GM12878 (cell line): ENCODE results near the gene SERHL2. TPM values are rescaled to one million over a fixed set of nuclear protein-coding genes. Genes with fewer than 3 reads are reported as not detected.
A peak's percentile ranks its signal among the peaks of the same experiment; 100 is the strongest.
"Not testable (repeated sequence)": the region's sequence is repeated elsewhere in the genome, so short reads cannot be mapped to it uniquely, and the experiment has no call there.

Source experiments
- ATAC-seq: fragments of 200-7000 bp; cut with Tn5 transposase; 3 replicates; pipeline ENCODE4 v1.9.1; 2020; ENCODE audit warnings: mild to moderate bottlenecking, moderate library complexity
- BruUV-seq: library from RNA; stranded (reverse); fragments of 400-500 nt; replicated peaks from 2 replicates; lab custom pipeline; 2021; lab: Mats Ljungman, UMichigan
- CTCF ChIA-PET: fragments of 300-600 bp; sonication (Branson Sonifier 250); formaldehyde crosslinking; extraction: SDS; loops from one replicate; lab custom pipeline; 2021; ENCODE audit warnings: inconsistent platforms; lab: Yijun Ruan, JAX
- POLR2A ChIA-PET: fragments of 350-600 bp; formaldehyde crosslinking; extraction: SDS; loops from one replicate; lab custom pipeline; 2021; ENCODE audit warnings: inconsistent platforms; lab: Charles Lee
- RAD21 ChIA-PET: fragments of 300-600 bp; sonication (Branson Sonifier 250); formaldehyde crosslinking; loops from one replicate; lab custom pipeline; 2023; ENCODE audit warnings: antibody characterized with exemption; ENCODE audit not compliant: unreplicated experiment; lab: Charles Lee
- SMC1A ChIA-PET: fragments of 300-600 bp; sonication (Branson Sonifier 250); formaldehyde crosslinking; loops from one replicate; lab custom pipeline; 2023; ENCODE audit not compliant: unreplicated experiment, uncharacterized antibody; lab: Charles Lee
- DNase-seq: peaks from one replicate; pipeline ENCODE4 v3.0.0-alpha.2; 2011; ENCODE audit warnings: low read depth, low spot score
- FAIRE-seq: peaks from 3 replicates; lab custom pipeline; 2011; peaks lifted over from hg19 to GRCh38; lab: Jason Lieb, UNC
- H2AFZ ChIP-seq: 2 replicates; pipeline ENCODE4 v1.6.0; 2011; ENCODE audit warnings: low read depth, low read length, control low read depth; ENCODE audit not compliant: control insufficient read depth
- H3K27ac ChIP-seq: 2 replicates; pipeline ENCODE4 v1.5.1; 2011; ENCODE audit warnings: control low read depth; ENCODE audit not compliant: control insufficient read depth, insufficient read depth
- H3K27me3 ChIP-seq, 2 experiments: replicated peaks in 1 of 2; 2 replicates each; pipeline versions ENCODE4 v1.6.0 to v1.6.1; 2011; ENCODE audit warnings: low read length in 1 of 2; ENCODE audit not compliant: control insufficient read depth in 2 of 2, insufficient read depth in 2 of 2
- H3K36me3 ChIP-seq, 2 experiments: 2 replicates each; pipeline ENCODE4 v1.5.1; 2011; ENCODE audit warnings: low read length in 1 of 2; ENCODE audit not compliant: control insufficient read depth in 2 of 2, insufficient read depth in 2 of 2
- H3K4me1 ChIP-seq: 2 replicates; pipeline ENCODE4 v1.6.1; 2011; ENCODE audit warnings: mild to moderate bottlenecking, low read length, moderate library complexity, mixed read lengths; ENCODE audit not compliant: control insufficient read depth, insufficient read depth
- H3K4me2 ChIP-seq: 2 replicates; pipeline ENCODE4 v1.6.0; 2011; ENCODE audit warnings: control low read depth; ENCODE audit not compliant: control insufficient read depth, insufficient read depth
- H3K4me3 ChIP-seq: fragments of 200-600 bp; sonication (generic); 2 replicates; pipeline ENCODE4 v1.5.1; 2016
- H3K79me2 ChIP-seq: 2 replicates; pipeline ENCODE4 v1.6.0; 2011; ENCODE audit warnings: low read length; ENCODE audit not compliant: control insufficient read depth, insufficient read depth
- H3K9ac ChIP-seq: 2 replicates; pipeline ENCODE4 v1.8.0; 2011; ENCODE audit warnings: low read length, control low read depth, mixed read lengths; ENCODE audit not compliant: control insufficient read depth, insufficient read depth
- H3K9me3 ChIP-seq: replicated peaks from 3 replicates; pipeline ENCODE4 v1.5.1; 2011; ENCODE audit warnings: mild to moderate bottlenecking, low read length; ENCODE audit not compliant: control insufficient read depth, insufficient read depth
- H4K20me1 ChIP-seq: 2 replicates; pipeline ENCODE4 v1.6.0; 2011; ENCODE audit not compliant: control insufficient read depth, insufficient read depth
- BCL11A ChIP-seq: IDR thresholded peaks from 2 replicates; pipeline ENCODE4 v1.6.1; 2011; ENCODE audit warnings: low read depth, low read length
- E2F4 ChIP-seq: IDR thresholded peaks from 2 replicates; pipeline ENCODE4 v1.6.1; 2012; ENCODE audit warnings: low read depth, low read length, improper control_type of control experiment
- HDAC2 ChIP-seq: fragments of 200-600 bp; sonication (generic); IDR thresholded peaks from 2 replicates; pipeline ENCODE4 v1.6.1; 2017
- LARP7 ChIP-seq: fragments of 450-650 bp; IDR thresholded peaks from 2 replicates; pipeline ENCODE4 v1.6.1; 2017; ENCODE audit warnings: mild to moderate bottlenecking
- MAX ChIP-seq: IDR thresholded peaks from 2 replicates; pipeline ENCODE4 v1.6.1; 2012; ENCODE audit warnings: low read depth, low read length, improper control_type of control experiment
- NFXL1 ChIP-seq: fragments of 450-650 bp; IDR thresholded peaks from 2 replicates; pipeline ENCODE4 v1.6.1; 2017; ENCODE audit warnings: antibody characterized with exemption, mild to moderate bottlenecking, borderline replicate concordance
- PAX5 ChIP-seq: IDR thresholded peaks from 2 replicates; pipeline ENCODE4 v1.6.1; 2011; ENCODE audit warnings: low read depth, low read length, borderline replicate concordance
- STAT3 ChIP-seq: IDR thresholded peaks from 2 replicates; pipeline ENCODE4 v1.6.1; 2011; ENCODE audit warnings: low read depth, low read length, improper control_type of control experiment
- TCF3 ChIP-seq: IDR thresholded peaks from 2 replicates; pipeline ENCODE4 v1.6.1; 2012; ENCODE audit warnings: low read depth, mild to moderate bottlenecking, low read length, borderline replicate concordance; ENCODE audit not compliant: insufficient read depth
- USF2 ChIP-seq: IDR thresholded peaks from 2 replicates; pipeline ENCODE4 v1.6.1; 2011; ENCODE audit warnings: low read depth, low read length, improper control_type of control experiment, borderline replicate concordance
- YBX1 ChIP-seq: fragments of 450-650 bp; IDR thresholded peaks from 2 replicates; pipeline ENCODE4 v1.6.1; 2016; ENCODE audit warnings: antibody characterized with exemption
- WGBS: methylation state at CpG from one replicate; pipeline ENCODE4 v1.1.6; 2016; ENCODE audit warnings: low lambda C conversion rate; ENCODE audit not compliant: insufficient replicate concordance, insufficient coverage; ENCODE audit errors: missing lambda C conversion rate; 5-methylcytosine and 5-hydroxymethylcytosine counted together
- in situ Hi-C: fragments of 300-500 bp; cut with MboI; formaldehyde crosslinking; loops from 9 replicates; pipeline ENCODE4 v1.14.3; 2018; ENCODE audit warnings: mixed read lengths
- intact Hi-C: fragments of 100-400 bp; cut with micrococcal nuclease; formaldehyde crosslinking; loops from one replicate; pipeline ENCODE4 v1.14.2; 2022; ENCODE audit not compliant: unreplicated experiment
- polyA plus RNA-seq, 11 experiments: library from polyadenylated mRNA; depleted of rRNA in 4 of 11; unstranded in 6 of 11; stranded (reverse) in 5 of 11; fragments of >200 nt; fragmentation: Nextera tagmentation in 4 of 11; fragmentation: Illumina TruSeq in 1 of 11; extraction: Ambion mirVana in 4 of 11; extraction: Trizol in 1 of 11; gene quantifications; 1 replicate in 1 of 11; 2 replicates in 10 of 11; pipeline versions ENCODE4 v1.2.1 to v1.2.3, GENCODE V29; 2011 to 2016; ENCODE audit warnings: inconsistent platforms in 2 of 11, missing spikeins in 2 of 11, low read depth in 1 of 11
- total RNA-seq, 4 experiments: library from RNA; depleted of rRNA in 3 of 4; stranded (reverse); fragments of >200 nt in 3 of 4; fragmentation: Illumina TruSeq in 1 of 4; extraction: Trizol in 1 of 4; gene quantifications; 2 replicates each; pipeline versions ENCODE4 v1.2.1 to v1.2.3, GENCODE V29; 2013 to 2021

Gene SERHL2
- total and polyA plus RNA-seq, 10 of the 15 experiments (the other 5 are each of a cell fraction or from before 2014, with no cell fraction given) = 0.63 to 2.0 (median 1.2) TPM

DNA sequence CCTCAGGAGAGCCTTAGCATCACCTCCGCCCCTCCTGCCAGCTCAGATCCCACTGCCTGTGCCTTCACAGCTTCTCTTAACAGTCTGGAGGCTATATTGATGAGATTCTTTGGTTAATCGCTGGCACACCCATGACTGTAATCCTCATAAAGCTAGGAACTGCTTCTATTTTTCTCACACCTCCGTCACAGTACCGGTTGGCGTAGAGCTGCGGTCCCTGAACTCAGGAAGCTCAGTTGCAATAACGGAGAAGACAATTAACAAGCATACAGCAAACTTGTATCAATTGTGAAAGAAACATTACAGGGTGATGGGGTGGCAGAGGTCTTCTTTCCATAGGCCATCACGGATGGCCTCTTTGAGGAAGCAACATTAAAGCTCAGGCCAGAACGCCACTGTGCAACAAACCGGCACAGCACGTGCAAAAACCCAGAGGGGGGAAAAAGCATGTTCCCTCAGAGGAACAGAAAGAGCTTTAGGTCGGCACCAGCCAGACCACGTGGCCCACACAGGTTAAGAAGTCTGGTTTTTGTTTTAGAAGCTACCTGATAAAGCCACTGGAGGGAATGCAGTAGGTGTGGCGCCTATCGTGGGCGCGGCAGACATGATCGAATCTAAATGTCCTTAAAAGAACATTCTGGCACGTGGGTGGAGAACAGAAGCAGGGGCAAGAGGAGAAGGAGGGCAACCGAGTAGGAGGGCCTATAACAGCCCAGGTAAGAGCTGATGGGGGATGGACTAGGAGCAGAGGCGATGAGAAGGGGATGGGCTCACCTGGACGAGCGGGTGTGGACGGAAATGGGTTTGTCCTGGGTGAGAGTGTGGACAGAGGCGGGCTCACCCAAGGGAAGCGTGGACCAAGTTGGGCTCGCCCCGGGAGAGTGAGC, 34.9 kb upstream of the SERHL2 start:
- POLR2A ChIA-PET = not testable (repeated sequence)

GRCh38 chr22:42519525-42520401, 34.0 kb upstream of the SERHL2 start, which contains the start of gene RRP7A:
Gene RRP7A (minus strand): TSS chr22:42519796. CDS start chr22:42519786, 10 bp downstream.
- H4K20me1 ChIP-seq = no peaks in the 10 kb centered on the region
- H3K9ac ChIP-seq = peak within 1 kb of the TSS; percentile 78
- ChIA-PET CTCF (no interaction called here), RAD21 (interaction anchor here (0.7 kb wide), 1 partner anchor 128 kb away, joined by 3 read pairs; no protein-coding TSS in a partner anchor), POLR2A (no interaction called here), SMC1A (no interaction called here)
- no TSS peak for BruUV-seq
- ATAC-seq (peak; percentile 95), DNase-seq (no peak), FAIRE-seq (no peak)
- intact Hi-C loops (no loop called here), in situ Hi-C loops (no loop called here)
- H3K79me2 ChIP-seq = peaks cover 21% of the 10 kb centered on the region
- 9% methylated on average over 45 of the region's 65 CpGs for WGBS
- H2AFZ ChIP-seq = peak within 1 kb of the TSS; percentile 96
- peak within 1 kb of the TSS; percentile 74 for H3K27ac ChIP-seq
- H3K36me3 ChIP-seq = peaks cover 0 to 4% of the 10 kb centered on the region in 2 experiments; a peak in 3 of 4 replicates
- no peaks in the 10 kb centered on the region for H3K9me3 ChIP-seq
- H3K4me1 ChIP-seq = peaks cover 4% of the 10 kb centered on the region
- no peaks in the 10 kb centered on the region for H3K27me3 ChIP-seq
- peak within 1 kb of the TSS; percentile 87 for H3K4me2 ChIP-seq
- H3K4me3 ChIP-seq = peak within 1 kb of the TSS; percentile 82
- TF ChIP-seq BCL11A = no peak
- TF ChIP-seq NFXL1 = no peak
- TF ChIP-seq HDAC2 = no peak
- peak; percentile 28; the same call in 1 of the 2 replicates for TF ChIP-seq MAX
- no peak for TF ChIP-seq PAX5
- TF ChIP-seq USF2 = no peak
- peak; percentile 34; the same call in 1 of the 2 replicates for TF ChIP-seq E2F4
- no peak for TF ChIP-seq STAT3
- TF ChIP-seq YBX1 = no peak
- no peak for TF ChIP-seq LARP7
- 0 out of 2 replicates have a peak, but pooled peaks have one; percentile 14 for TF ChIP-seq TCF3

More for the DNA sequence above, 34.9 kb upstream of the SERHL2 start:
- H3K4me1 ChIP-seq, RAD21 ChIA-PET, BruUV-seq, H3K9me3 ChIP-seq, H2AFZ ChIP-seq, in situ Hi-C loops, intact Hi-C loops, H3K36me3 ChIP-seq, H3K27me3 ChIP-seq, DNase-seq, H4K20me1 ChIP-seq: not testable (repeated sequence)
- ATAC-seq = peak; percentile 56
- 7% methylated on average over 14 of the region's 28 CpGs for WGBS
- FAIRE-seq = peak; percentile 75
- Histone ChIP-seq H3K27ac (peak overlapping the region; percentile 74; the same call in 1 of the 2 replicates), H3K4me3 (peak overlapping the region; percentile 82), H3K79me2 (peaks cover 21% of the 10 kb centered on the region), H3K9ac (peak overlapping the region; percentile 78), H3K4me2 (peak overlapping the region; percentile 13; the same call in 1 of the 2 replicates)
- CTCF ChIA-PET = interaction anchor here (1.0 kb wide), 1 partner anchor 154 kb away, joined by 3 read pairs; no protein-coding TSS in a partner anchor
- SMC1A ChIA-PET = interaction anchor here (1.1 kb wide), 1 partner anchor 63 kb away, joined by 3 read pairs; no protein-coding TSS in a partner anchor
